Neural crest cell (in vitro differentiated cells): ENCODE data around the gene GLUD1. TPM values are rescaled to one million over a fixed set of nuclear protein-coding genes. Genes with fewer than 3 reads are reported as not detected.
"Not testable (repeated sequence)": the region's sequence is repeated elsewhere in the genome, so short reads cannot be mapped to it uniquely, and the experiment has no call there.

Source experiments
- DNase-seq: peaks from one replicate; pipeline ENCODE4 v3.0.0; 2021; ENCODE audit warnings: low read depth, mixed read lengths, low spot score
- H3K27ac Mint-ChIP-seq: one replicate; pipeline ENCODE4 v1.8.0; 2021; ENCODE audit warnings: mild to moderate bottlenecking, mixed read lengths; ENCODE audit not compliant: unreplicated experiment
- H3K27me3 Mint-ChIP-seq: 2 replicates; pipeline ENCODE4 v1.8.0; 2021; ENCODE audit warnings: low read depth, mild to moderate bottlenecking, mixed read lengths
- H3K36me3 Mint-ChIP-seq: 2 replicates; pipeline ENCODE4 v1.8.0; 2021; ENCODE audit warnings: low read depth, mild to moderate bottlenecking, mixed read lengths
- H3K4me1 Mint-ChIP-seq: 2 replicates; pipeline ENCODE4 v1.8.0; 2021; ENCODE audit warnings: mixed read lengths
- H3K4me3 Mint-ChIP-seq: one replicate; pipeline ENCODE4 v1.8.0; 2021; ENCODE audit warnings: mild to moderate bottlenecking, mixed read lengths
- H3K9me3 Mint-ChIP-seq: 2 replicates; pipeline ENCODE4 v1.8.0; 2021; ENCODE audit warnings: mixed read lengths
- long read RNA-seq: library from polyadenylated mRNA; unstranded; transcript quantifications from one replicate; pipeline ENCODE4 v2.0.0, GENCODE V29; 2020
- total RNA-seq: library from RNA; stranded (reverse); gene quantifications from 2 replicates; pipeline ENCODE4 v1.2.1, GENCODE V29; 2021
- TF ChIP-seq, protein P1 (sequence below): fragments of 200-600 bp; sonication (generic); conservative IDR thresholded peaks from 2 replicates; pipeline ENCODE4 v1.5.0; 2021; ENCODE audit warnings: antibody characterized with exemption, mild to moderate bottlenecking

The GLUD1 gene
- total RNA-seq, result 101 and 105 TPM in 2 replicates
- long read RNA-seq, transcript GLUD1-201 (13 exons, 3,039 nt), result major isoform, 8 of 28 reads
- long read RNA-seq, partial matches to known transcripts, result 17 of 28 reads
- long read RNA-seq, other reads (novel, unspliced or antisense), result 3 of 28 reads

DNA sequence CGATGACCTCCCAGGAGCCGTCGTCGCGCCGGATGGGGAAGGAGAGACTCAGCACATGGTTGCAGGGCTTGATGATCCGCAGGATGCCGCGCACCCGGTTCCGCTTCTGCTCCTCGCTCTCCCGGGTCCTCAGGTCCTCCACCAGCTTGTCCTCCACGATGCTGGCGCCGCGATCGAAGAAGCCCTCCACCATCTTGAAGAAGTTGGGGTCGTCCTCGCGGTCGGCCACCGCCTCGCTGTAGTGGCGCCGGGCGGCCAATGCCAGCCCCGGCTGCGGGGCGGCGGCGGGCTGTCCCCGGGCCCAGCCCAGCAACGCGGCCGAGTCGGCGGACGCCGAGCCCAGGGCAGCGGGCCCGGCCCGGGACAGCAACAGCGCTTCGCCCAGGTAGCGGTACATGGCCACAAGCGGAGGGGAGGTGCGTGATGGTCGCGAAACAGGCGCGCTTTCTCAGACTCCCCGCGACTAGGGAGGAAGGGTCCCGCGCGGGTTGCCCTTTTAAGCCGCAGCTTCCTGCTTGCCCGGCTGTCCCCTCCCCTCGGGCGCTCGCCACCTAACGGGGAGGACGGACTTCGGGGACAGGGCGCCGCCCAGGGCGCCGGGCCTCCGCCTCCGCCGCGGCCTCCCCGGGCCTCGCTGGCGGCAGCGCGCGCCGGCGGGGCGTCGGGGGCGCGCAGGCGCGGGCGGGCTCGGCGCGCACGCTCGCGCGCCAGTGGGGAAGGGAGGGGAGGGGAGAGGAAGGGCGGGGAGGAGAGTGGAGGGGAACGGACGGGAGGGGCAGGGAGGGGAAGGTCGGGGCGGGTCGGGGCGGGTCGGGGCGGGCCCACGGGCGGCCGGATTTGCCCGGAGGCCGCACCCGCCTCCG, at the start of gene GLUD1, which contains the start of gene SHLD2:
TSS of gene GLUD1 (minus strand) at position 471 of the 863 bp plus-strand sequence. CDS start at position 397, 74 bp downstream.
TSS of gene SHLD2 (plus strand) at position 834 of the 863 bp plus-strand sequence. CDS start 56,149 bp downstream, outside the sequence.
- TF ChIP-seq, protein P1, sequence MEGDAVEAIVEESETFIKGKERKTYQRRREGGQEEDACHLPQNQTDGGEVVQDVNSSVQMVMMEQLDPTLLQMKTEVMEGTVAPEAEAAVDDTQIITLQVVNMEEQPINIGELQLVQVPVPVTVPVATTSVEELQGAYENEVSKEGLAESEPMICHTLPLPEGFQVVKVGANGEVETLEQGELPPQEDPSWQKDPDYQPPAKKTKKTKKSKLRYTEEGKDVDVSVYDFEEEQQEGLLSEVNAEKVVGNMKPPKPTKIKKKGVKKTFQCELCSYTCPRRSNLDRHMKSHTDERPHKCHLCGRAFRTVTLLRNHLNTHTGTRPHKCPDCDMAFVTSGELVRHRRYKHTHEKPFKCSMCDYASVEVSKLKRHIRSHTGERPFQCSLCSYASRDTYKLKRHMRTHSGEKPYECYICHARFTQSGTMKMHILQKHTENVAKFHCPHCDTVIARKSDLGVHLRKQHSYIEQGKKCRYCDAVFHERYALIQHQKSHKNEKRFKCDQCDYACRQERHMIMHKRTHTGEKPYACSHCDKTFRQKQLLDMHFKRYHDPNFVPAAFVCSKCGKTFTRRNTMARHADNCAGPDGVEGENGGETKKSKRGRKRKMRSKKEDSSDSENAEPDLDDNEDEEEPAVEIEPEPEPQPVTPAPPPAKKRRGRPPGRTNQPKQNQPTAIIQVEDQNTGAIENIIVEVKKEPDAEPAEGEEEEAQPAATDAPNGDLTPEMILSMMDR, result no peak
- DNase-seq, result peak; percentile 83
- Mint-ChIP-seq H3K27ac (peak within 1 kb of the TSS; percentile 96), H3K36me3 (peaks cover 7% of the 10 kb centered on the region), H3K27me3 (no peaks in the 10 kb centered on the region), H3K4me3 (peak within 1 kb of the TSS; percentile 98), H3K9me3 (no peaks in the 10 kb centered on the region), H3K4me1 (peaks cover 40% of the 10 kb centered on the region)

DNA sequence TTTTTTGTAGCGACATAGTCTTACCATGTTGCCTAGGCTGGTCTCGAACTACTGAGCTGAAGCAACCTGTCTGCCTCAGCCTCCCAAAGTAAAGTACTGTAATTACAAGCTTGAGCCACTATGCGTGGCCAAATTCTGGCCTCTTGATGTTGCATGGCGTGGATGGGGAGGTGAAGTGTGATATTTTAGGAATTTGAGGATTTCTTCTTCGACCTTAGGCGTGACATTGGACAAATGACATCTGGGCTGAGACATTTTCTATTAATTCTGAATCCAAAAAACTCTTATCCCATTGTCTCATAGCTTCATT, 48.4 kb upstream of the GLUD1 start:
- H3K4me1 Mint-ChIP-seq, H3K27me3 Mint-ChIP-seq, DNase-seq, H3K27ac Mint-ChIP-seq, H3K4me3 Mint-ChIP-seq, H3K9me3 Mint-ChIP-seq: not testable (repeated sequence)
- peaks cover 12% of the 10 kb centered on the region for H3K36me3 Mint-ChIP-seq

DNA sequence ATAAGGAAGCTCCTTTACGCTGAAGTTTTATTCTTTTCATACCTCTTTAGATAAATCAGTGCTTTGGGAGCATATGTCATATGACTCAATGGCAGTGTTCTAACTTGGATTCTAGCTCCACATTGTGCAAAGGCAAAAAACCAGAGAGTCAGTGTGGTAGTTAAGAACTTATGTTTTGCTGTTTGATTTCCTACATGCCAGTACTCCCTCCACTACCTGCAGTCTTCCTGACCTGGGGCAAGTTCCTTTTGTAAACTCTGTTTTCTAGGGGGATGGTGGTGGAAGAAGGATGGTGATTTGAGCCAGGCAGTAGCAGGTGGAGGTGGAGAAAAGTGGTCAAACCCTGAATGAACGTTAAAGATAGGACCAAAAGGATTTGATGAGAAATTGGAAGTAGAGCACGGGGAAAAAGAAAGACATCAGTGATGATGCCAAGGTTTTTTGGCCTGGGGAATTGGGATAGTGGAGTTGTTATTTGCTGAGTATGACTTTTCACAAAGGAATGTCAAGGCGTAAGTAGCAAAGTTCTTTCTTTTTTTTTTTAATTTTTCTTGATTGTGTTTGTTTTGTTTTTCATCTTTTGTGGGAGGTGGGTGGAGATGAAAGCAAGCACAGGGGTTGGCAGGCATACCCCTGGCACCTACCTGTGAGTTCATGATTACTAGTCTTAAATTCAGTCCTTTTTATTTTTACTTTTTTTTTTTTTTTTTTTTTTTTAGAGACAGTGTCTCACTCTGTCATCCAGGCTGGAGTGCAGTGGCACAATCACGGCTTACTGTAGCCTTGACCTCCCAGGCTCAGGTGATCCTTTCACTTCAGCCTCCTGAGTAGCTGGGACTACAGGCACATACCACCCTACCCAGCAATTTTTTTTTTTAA, 47.8 kb upstream of the GLUD1 start:
- H3K4me1 Mint-ChIP-seq, DNase-seq, H3K9me3 Mint-ChIP-seq, H3K4me3 Mint-ChIP-seq, H3K27ac Mint-ChIP-seq, H3K27me3 Mint-ChIP-seq: not testable (repeated sequence)
- H3K36me3 Mint-ChIP-seq, result peaks cover 16% of the 10 kb centered on the region

DNA sequence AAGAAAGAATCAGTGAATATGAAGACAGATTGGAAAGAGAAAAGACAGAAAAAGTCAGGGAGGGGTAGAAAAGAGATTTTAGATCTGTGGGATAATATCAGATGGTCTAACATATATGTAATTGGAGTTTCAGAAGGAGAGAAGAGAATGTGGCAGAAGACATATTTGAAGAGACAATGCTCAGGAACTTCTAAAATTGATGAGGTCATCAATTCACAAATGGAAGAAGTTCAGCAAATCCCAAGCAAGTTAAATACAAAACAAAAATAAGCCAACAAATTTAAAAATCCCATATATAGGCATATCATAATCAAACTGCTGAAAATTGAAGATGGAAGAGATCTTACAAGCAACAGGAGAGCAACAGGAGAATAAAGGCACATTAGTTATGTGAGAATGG, 42.8 kb upstream of the GLUD1 start:
- not testable (repeated sequence) for H3K4me3 Mint-ChIP-seq, H3K9me3 Mint-ChIP-seq, H3K4me1 Mint-ChIP-seq, H3K27me3 Mint-ChIP-seq, H3K27ac Mint-ChIP-seq, DNase-seq
- peaks cover 28% of the 10 kb centered on the region for H3K36me3 Mint-ChIP-seq

DNA sequence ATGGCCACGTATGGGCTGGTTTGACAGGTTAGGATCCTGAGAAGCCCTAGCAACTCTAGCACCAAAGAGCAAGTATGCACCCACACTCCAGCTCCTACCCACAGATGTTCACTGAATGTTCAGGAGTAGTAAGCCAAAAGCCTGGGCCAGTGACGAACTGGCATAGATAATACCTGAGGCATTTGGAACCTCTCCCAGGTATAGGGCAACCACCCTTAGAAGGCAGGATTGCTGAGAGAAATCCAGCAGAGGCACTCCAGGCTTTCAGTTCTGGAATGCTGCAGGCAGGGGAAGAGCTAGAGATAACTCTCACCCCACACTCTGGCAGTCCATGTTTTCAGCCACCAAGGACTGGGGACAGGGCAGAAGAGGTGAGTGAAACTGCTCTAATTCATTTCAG, 39.8 kb upstream of the GLUD1 start:
- H3K4me3 Mint-ChIP-seq, H3K27ac Mint-ChIP-seq, H3K9me3 Mint-ChIP-seq, DNase-seq, H3K4me1 Mint-ChIP-seq, H3K27me3 Mint-ChIP-seq: not testable (repeated sequence)
- peaks cover 24% of the 10 kb centered on the region for H3K36me3 Mint-ChIP-seq

DNA sequence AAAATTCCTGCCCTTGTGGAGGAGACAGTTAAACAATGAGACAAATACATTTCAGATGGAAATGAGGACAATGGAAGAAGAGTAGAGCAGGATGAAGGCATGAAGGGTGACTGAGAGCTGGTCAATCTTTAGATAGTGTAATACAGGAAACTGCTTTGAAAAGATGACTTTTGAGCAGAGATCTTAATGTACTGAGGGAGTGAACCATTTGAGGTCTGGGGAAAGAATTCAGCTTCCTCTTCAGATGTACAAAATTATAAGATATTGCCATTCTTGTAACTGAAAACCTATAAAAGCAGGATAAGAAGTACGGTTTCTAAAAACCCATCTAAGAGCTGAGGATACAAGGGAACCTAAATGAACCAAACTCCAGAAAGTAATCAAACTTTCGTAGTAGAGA, 39.3 kb upstream of the GLUD1 start:
- peaks cover 23% of the 10 kb centered on the region for H3K36me3 Mint-ChIP-seq
- H3K4me3 Mint-ChIP-seq, H3K4me1 Mint-ChIP-seq, H3K9me3 Mint-ChIP-seq, DNase-seq, H3K27me3 Mint-ChIP-seq, H3K27ac Mint-ChIP-seq: not testable (repeated sequence)

DNA sequence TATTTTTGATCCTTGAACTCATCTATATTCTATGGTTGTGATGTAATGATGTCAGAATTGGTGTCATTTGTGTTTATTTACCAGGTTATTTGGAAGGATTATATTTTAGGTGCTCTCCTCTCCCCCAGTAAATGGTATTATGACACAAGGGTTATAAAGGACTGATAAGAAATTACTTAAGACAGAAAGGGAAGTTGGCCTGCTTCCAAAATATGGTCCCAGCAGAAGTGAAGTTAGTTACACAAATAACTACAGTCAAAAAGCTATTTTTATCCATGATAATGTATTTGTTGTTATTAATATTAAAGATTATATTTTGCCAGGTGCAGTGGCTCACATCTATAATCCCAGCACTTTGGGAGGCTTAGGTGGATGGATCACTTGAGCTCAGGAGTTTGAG, 37.5 kb upstream of the GLUD1 start:
- not testable (repeated sequence) for H3K27ac Mint-ChIP-seq, H3K9me3 Mint-ChIP-seq, H3K27me3 Mint-ChIP-seq, DNase-seq, H3K4me3 Mint-ChIP-seq, H3K4me1 Mint-ChIP-seq
- H3K36me3 Mint-ChIP-seq, result peaks cover 11% of the 10 kb centered on the region

DNA sequence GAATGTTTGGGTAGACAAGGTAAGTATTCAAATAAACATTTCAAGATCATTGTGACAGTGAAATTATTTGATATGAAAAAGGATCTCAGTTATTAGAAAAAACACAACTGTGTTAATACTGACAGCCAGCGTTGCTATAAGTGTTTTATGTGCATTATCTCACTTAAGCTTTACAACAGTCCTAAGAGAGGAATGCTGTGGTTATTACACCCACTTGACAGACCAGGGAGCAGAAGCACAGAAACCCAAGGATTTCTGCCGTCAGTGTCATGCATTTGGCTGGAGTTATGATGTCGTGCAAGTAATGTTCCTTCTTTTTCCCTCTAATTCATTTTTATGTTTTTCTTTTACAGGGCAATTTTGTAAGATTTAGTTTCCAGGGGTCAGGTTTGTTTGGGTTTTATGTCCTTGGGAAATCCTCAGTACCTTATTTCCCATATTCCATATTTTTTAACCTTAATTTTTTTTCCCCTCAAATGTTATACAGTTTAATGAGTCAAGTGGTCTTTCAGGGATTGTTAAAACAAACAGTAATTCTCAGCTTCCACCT, 33.0 kb upstream of the GLUD1 start:
- not testable (repeated sequence) for H3K27ac Mint-ChIP-seq, H3K27me3 Mint-ChIP-seq, H3K4me1 Mint-ChIP-seq, H3K9me3 Mint-ChIP-seq, H3K36me3 Mint-ChIP-seq, DNase-seq, H3K4me3 Mint-ChIP-seq

DNA sequence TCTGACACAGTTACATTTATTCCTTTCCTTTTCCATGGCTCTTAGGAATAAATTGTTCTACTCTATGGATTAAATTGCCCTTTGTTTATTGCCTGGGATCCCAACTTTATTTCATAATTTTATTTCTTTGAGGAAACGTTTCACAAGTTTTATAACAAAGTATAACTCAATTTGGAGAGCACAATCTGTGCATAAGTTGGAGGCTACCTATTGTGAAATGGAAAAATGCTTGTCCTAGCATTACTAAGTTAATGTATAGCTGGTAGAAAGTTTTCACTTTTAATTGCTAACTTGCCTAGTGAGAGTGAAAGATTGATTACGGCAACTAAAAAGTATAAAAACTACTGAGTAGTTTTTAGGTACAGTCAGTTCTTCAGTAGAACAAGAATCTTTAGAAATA, 32.4 kb upstream of the GLUD1 start:
- H3K27ac Mint-ChIP-seq, H3K4me3 Mint-ChIP-seq, H3K27me3 Mint-ChIP-seq, DNase-seq, H3K4me1 Mint-ChIP-seq, H3K9me3 Mint-ChIP-seq, H3K36me3 Mint-ChIP-seq: not testable (repeated sequence)

DNA sequence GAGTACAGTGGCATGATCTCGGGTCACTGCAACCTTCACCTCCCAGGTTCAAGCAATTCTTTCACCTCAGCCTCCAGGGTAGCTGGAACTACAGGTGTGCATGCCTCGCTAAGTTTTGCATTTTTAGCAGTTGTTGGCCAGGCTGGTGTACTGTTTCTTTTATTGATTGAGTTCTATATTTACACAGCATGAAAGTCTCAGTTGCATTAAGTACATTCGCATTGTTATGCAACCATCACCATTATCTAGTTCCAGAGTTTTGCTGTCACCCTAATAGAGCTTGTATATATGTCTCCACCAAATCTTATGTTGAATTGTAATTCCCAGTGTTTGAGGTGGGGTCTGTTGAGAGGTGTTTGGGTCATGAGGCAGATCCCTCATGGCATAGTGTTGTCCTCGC, 28.7 kb upstream of the GLUD1 start:
- not testable (repeated sequence) for H3K9me3 Mint-ChIP-seq, H3K27me3 Mint-ChIP-seq, H3K36me3 Mint-ChIP-seq, H3K4me3 Mint-ChIP-seq, H3K27ac Mint-ChIP-seq, DNase-seq, H3K4me1 Mint-ChIP-seq

DNA sequence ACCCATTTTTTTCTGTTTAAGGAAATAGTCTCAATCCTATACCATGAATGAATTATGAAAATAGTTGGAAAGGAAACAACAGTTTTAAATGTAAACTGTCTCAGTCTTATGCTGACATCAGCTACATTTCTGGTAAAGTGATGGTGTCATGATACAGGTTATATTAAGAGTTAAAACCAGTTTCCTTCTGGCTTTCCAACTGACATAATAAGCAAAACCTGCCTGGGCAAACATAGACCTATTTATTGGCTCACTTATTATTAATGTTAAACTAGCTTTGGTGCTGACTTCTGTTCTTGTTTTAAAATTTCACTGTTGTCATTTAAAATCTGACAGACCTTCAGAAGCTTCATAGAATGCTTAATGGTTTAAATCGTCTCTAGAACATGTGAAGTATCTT, 24.4 kb upstream of the GLUD1 start:
- not testable (repeated sequence) for DNase-seq, H3K9me3 Mint-ChIP-seq, H3K36me3 Mint-ChIP-seq, H3K27me3 Mint-ChIP-seq, H3K4me3 Mint-ChIP-seq, H3K4me1 Mint-ChIP-seq, H3K27ac Mint-ChIP-seq

DNA sequence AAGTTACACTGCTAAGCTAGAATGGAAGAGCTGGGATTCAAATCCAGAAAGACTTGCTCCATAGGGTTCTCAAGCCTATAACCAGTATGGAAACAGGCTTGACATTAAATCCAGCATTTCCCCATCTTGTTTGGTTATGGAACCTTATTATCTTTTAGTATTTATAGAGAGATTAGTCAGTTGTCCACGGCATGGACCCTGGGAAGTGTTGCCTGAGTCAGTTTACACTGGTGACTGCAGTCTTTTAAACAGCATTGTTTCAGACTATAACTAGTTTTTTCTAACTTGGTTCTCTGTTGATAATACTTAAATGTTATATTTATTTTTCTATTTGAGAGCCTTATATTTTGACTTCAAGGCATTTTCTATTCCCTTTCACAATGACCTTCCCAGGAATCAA, 23.5 kb upstream of the GLUD1 start:
- H3K9me3 Mint-ChIP-seq, H3K27me3 Mint-ChIP-seq, DNase-seq, H3K4me1 Mint-ChIP-seq, H3K4me3 Mint-ChIP-seq, H3K27ac Mint-ChIP-seq: not testable (repeated sequence)
- H3K36me3 Mint-ChIP-seq, result peaks cover 13% of the 10 kb centered on the region
